DMS 273 (cell line): Measurements from ENCODE around the gene KRTAP1-5.

Experiments used
- DNase-seq: peaks from one replicate; lab custom pipeline; 2025; ENCODE audit not compliant: unreplicated experiment; lab: John Stamatoyannopoulos, UW

KRTAP1-5 gene

GRCh38 chr17:41009301-41009760 is 17.7 kb downstream of the KRTAP1-5 start:
- DNase-seq: no peak

- DNase-seq: peak; percentile 57
These were observed 18.2 kb downstream of the KRTAP1-5 start, which contains the start of gene KRTAP3-1 for GRCh38 chr17:41008811-41009210. KRTAP3-1 (minus strand) TSS chr17:41009128; CDS start chr17:41009074, 54 bp downstream.

- DNase-seq: no peak
These were observed 22.6 kb downstream of the KRTAP1-5 start for GRCh38 chr17:41004397-41004796.

GRCh38 chr17:41003926-41004325 is 23.1 kb downstream of the KRTAP1-5 start:
- DNase-seq: no peak

GRCh38 chr17:41002814-41003213 is 24.2 kb downstream of the KRTAP1-5 start:
- DNase-seq: no peak

GRCh38 chr17:41001795-41002194 is 25.2 kb downstream of the KRTAP1-5 start:
- DNase-seq: no peak

- DNase-seq: peak; percentile 52
These were observed 27.4 kb downstream of the KRTAP1-5 start, which contains the start of gene KRTAP3-2 for GRCh38 chr17:40999563-40999962. KRTAP3-2 (minus strand) TSS chr17:40999906; CDS start chr17:40999853, 53 bp downstream.

- DNase-seq: no peak
These were observed 29.6 kb downstream of the KRTAP1-5 start for GRCh38 chr17:40997361-40997760.

GRCh38 chr17:40996829-40997228 is 30.2 kb downstream of the KRTAP1-5 start:
- DNase-seq: no peak

- no peak for DNase-seq
These were observed 31.9 kb downstream of the KRTAP1-5 start for GRCh38 chr17:40995116-40995515.

- no peak for DNase-seq
These were observed 33.2 kb downstream of the KRTAP1-5 start, which contains the start of gene KRTAP3-3 for GRCh38 chr17:40993839-40994238. KRTAP3-3 (minus strand) TSS chr17:40994164; CDS start chr17:40994097, 67 bp downstream.

GRCh38 chr17:40993084-40993483 is 33.9 kb downstream of the KRTAP1-5 start:
- DNase-seq: no peak

GRCh38 chr17:40992666-40993065 is 34.3 kb downstream of the KRTAP1-5 start:
- no peak for DNase-seq

- DNase-seq: no peak
These were observed 40.1 kb downstream of the KRTAP1-5 start for GRCh38 chr17:40986920-40987319.

- no peak for DNase-seq
These were observed 42.8 kb downstream of the KRTAP1-5 start, which contains the start of gene KRT40 for GRCh38 chr17:40984226-40984625. KRT40 (minus strand) TSS chr17:40984326; CDS start chr17:40984273, 53 bp downstream.

GRCh38 chr17:40981115-40981514 is 45.9 kb downstream of the KRTAP1-5 start:
- no peak for DNase-seq

GRCh38 chr17:40980596-40980995 is 46.4 kb downstream of the KRTAP1-5 start:
- peak; percentile 44 for DNase-seq

- DNase-seq: no peak
These were observed 46.9 kb downstream of the KRTAP1-5 start for GRCh38 chr17:40980117-40980516.

- no peak for DNase-seq
These were observed 48.3 kb downstream of the KRTAP1-5 start for GRCh38 chr17:40978575-40979151.
